ENCODE data around the gene TNFRSF19.

DNA sequence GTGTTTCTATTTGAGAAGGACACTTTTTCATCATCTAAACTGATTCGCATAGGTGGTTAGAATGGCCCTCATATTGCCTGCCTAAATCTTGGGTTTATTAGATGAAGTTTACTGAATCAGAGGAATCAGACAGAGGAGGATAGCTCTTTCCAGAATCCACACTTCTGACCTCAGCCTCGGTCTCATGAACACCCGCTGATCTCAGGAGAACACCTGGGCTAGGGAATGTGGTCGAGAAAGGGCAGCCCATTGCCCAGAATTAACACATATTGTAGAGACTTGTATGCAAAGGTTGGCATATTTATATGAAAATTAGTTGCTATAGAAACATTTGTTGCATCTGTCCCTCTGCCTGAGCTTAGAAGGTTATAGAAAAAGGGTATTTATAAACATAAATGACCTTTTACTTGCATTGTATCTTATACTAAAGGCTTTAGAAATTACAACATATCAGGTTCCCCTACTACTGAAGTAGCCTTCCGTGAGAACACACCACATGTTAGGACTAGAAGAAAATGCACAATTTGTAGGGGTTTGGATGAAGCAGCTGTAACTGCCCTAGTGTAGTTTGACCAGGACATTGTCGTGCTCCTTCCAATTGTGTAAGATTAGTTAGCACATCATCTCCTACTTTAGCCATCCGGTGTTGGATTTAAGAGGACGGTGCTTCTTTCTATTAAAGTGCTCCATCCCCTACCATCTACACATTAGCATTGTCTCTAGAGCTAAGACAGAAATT is 103.8 kb downstream of the TNFRSF19 start:
- TF ChIP-seq SUZ12 (IDR thresholded peaks at IDR 0.05; ENCODE audit: low read depth, low read length) (no peak), MYC (CRISPR knock-in tag; IDR thresholded peaks at IDR 0.05; ENCODE audit: borderline replicate concordance) (no peak), SETDB1 (CRISPR knock-in tag; IDR thresholded peaks at IDR 0.05; ENCODE audit: borderline replicate concordance) (no peak), FOXK2 (IDR thresholded peaks at IDR 0.05) (no peak), POLR2AphosphoS2 (IDR thresholded peaks at IDR 0.05; ENCODE audit: low read depth, low read length) (no peak), ZBTB21 (CRISPR knock-in tag; IDR thresholded peaks at IDR 0.05) (no peak), KAT2B (IDR thresholded peaks at IDR 0.05; ENCODE audit: borderline replicate concordance, low read depth, low read length) (no peak), KDM6A (CRISPR knock-in tag; IDR thresholded peaks at IDR 0.05; ENCODE audit: low read depth) (no peak), U2AF2 (IDR thresholded peaks at IDR 0.05; ENCODE audit: low read depth, low read length) (no peak)
- TF ChIP-seq, protein P1, sequence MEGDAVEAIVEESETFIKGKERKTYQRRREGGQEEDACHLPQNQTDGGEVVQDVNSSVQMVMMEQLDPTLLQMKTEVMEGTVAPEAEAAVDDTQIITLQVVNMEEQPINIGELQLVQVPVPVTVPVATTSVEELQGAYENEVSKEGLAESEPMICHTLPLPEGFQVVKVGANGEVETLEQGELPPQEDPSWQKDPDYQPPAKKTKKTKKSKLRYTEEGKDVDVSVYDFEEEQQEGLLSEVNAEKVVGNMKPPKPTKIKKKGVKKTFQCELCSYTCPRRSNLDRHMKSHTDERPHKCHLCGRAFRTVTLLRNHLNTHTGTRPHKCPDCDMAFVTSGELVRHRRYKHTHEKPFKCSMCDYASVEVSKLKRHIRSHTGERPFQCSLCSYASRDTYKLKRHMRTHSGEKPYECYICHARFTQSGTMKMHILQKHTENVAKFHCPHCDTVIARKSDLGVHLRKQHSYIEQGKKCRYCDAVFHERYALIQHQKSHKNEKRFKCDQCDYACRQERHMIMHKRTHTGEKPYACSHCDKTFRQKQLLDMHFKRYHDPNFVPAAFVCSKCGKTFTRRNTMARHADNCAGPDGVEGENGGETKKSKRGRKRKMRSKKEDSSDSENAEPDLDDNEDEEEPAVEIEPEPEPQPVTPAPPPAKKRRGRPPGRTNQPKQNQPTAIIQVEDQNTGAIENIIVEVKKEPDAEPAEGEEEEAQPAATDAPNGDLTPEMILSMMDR (CRISPR knock-in tag; IDR thresholded peaks at IDR 0.05): no peak
- TF ChIP-seq, protein P2, sequence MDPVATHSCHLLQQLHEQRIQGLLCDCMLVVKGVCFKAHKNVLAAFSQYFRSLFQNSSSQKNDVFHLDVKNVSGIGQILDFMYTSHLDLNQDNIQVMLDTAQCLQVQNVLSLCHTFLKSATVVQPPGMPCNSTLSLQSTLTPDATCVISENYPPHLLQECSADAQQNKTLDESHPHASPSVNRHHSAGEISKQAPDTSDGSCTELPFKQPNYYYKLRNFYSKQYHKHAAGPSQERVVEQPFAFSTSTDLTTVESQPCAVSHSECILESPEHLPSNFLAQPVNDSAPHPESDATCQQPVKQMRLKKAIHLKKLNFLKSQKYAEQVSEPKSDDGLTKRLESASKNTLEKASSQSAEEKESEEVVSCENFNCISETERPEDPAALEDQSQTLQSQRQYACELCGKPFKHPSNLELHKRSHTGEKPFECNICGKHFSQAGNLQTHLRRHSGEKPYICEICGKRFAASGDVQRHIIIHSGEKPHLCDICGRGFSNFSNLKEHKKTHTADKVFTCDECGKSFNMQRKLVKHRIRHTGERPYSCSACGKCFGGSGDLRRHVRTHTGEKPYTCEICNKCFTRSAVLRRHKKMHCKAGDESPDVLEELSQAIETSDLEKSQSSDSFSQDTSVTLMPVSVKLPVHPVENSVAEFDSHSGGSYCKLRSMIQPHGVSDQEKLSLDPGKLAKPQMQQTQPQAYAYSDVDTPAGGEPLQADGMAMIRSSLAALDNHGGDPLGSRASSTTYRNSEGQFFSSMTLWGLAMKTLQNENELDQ (CRISPR knock-in tag; IDR thresholded peaks at IDR 0.05; ENCODE audit: borderline replicate concordance): no peak
- TF ChIP-seq, protein P3, sequence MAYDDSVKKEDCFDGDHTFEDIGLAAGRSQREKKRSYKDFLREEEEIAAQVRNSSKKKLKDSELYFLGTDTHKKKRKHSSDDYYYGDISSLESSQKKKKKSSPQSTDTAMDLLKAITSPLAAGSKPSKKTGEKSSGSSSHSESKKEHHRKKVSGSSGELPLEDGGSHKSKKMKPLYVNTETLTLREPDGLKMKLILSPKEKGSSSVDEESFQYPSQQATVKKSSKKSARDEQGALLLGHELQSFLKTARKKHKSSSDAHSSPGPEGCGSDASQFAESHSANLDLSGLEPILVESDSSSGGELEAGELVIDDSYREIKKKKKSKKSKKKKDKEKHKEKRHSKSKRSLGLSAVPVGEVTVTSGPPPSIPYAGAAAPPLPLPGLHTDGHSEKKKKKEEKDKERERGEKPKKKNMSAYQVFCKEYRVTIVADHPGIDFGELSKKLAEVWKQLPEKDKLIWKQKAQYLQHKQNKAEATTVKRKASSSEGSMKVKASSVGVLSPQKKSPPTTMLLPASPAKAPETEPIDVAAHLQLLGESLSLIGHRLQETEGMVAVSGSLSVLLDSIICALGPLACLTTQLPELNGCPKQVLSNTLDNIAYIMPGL (CRISPR knock-in tag; IDR thresholded peaks at IDR 0.05; ENCODE audit: borderline replicate concordance in 1 of 2, low read depth in 1 of 2): no peak
- TF ChIP-seq, protein P4, sequence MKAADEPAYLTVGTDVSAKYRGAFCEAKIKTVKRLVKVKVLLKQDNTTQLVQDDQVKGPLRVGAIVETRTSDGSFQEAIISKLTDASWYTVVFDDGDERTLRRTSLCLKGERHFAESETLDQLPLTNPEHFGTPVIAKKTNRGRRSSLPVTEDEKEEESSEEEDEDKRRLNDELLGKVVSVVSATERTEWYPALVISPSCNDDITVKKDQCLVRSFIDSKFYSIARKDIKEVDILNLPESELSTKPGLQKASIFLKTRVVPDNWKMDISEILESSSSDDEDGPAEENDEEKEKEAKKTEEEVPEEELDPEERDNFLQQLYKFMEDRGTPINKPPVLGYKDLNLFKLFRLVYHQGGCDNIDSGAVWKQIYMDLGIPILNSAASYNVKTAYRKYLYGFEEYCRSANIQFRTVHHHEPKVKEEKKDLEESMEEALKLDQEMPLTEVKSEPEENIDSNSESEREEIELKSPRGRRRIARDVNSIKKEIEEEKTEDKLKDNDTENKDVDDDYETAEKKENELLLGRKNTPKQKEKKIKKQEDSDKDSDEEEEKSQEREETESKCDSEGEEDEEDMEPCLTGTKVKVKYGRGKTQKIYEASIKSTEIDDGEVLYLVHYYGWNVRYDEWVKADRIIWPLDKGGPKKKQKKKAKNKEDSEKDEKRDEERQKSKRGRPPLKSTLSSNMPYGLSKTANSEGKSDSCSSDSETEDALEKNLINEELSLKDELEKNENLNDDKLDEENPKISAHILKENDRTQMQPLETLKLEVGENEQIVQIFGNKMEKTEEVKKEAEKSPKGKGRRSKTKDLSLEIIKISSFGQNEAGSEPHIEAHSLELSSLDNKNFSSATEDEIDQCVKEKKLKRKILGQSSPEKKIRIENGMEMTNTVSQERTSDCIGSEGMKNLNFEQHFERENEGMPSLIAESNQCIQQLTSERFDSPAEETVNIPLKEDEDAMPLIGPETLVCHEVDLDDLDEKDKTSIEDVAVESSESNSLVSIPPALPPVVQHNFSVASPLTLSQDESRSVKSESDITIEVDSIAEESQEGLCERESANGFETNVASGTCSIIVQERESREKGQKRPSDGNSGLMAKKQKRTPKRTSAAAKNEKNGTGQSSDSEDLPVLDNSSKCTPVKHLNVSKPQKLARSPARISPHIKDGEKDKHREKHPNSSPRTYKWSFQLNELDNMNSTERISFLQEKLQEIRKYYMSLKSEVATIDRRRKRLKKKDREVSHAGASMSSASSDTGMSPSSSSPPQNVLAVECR (CRISPR knock-in tag; IDR thresholded peaks at IDR 0.05; ENCODE audit: borderline replicate concordance): no peak
- TF ChIP-seq, protein P5, sequence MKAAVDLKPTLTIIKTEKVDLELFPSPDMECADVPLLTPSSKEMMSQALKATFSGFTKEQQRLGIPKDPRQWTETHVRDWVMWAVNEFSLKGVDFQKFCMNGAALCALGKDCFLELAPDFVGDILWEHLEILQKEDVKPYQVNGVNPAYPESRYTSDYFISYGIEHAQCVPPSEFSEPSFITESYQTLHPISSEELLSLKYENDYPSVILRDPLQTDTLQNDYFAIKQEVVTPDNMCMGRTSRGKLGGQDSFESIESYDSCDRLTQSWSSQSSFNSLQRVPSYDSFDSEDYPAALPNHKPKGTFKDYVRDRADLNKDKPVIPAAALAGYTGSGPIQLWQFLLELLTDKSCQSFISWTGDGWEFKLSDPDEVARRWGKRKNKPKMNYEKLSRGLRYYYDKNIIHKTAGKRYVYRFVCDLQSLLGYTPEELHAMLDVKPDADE (CRISPR knock-in tag; IDR thresholded peaks at IDR 0.05): no peak
